GM21528 (cell line): ENCODE data around the gene CDH15.

Source experiments
- ATAC-seq: cut with Tn5 transposase; IDR thresholded peaks from one replicate; pipeline ENCODE4 v1.9.1; 2021; ENCODE audit warnings: mild to moderate bottlenecking, moderate library complexity; ENCODE audit not compliant: unreplicated experiment, low FRiP score

Gene CDH15

GRCh38 chr16:89140981-89141883 is 30.3 kb upstream of the CDH15 start:
- ATAC-seq: no peak

DNA sequence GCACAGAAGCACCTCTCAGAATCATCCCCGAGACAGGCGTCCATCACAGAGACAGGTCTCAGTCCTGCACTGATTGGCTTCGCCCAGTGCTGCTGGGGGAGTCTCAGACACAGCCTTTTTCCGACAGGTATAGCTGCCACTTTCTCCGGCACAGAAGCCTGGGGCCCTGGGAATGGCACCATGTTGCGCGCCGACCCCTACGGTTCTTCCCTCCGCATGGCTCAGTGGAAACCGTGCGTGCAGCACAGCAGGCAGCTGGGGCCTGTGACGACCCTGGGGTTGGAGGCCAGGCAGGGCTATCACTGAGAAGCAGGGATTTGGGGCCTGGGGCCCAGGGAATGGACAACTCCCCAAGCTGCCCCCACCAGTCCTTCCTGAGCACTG is 29.7 kb upstream of the CDH15 start:
- ATAC-seq: no peak

- ATAC-seq: no peak
These were observed 28.9 kb upstream of the CDH15 start for GRCh38 chr16:89142474-89143195.

- ATAC-seq: no peak
These were observed 28.3 kb upstream of the CDH15 start for GRCh38 chr16:89143201-89143741.

GRCh38 chr16:89143911-89144675 is 27.5 kb upstream of the CDH15 start:
- no peak for ATAC-seq

- ATAC-seq: no peak
These were observed 26.9 kb upstream of the CDH15 start for GRCh38 chr16:89144681-89145080.

DNA sequence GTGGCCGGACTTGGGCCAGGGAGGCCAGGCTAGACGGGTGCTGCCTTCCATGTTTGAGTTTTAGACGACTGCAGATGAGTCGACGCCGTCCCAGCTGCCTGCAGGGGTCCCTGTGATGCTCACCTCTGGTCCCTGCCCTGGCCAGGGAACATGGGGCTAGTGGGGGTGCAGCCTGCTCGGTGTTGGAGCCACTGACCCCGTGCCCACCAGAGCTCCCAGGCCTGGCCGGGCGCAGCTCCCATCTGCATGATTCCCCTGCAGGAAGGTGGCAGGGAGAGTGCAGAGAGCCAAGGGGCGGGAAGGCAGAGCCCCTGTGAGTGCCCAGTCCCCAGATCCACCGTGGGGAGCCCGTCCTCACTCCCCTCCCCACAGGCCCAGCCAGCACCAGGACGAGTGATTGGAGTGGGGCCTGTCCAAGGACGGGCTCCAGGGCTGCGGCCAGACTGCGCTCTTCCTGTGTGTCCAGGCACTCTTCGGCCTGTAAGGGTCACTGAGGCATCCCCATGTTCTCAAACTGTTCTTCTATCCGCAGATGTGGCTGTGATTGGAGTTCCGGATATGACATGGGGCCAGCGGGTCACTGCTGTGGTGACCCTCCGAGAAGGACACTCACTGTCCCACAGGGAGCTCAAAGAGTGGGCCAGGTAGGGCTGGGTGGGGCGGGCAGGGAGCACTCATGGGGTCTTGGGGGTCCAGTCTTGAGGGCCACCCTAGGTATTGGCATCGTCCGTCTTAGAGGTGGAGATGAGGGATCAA is 26.0 kb upstream of the CDH15 start:
- ATAC-seq: no peak

- ATAC-seq: no peak
These were observed 25.1 kb upstream of the CDH15 start for GRCh38 chr16:89146211-89147005.

GRCh38 chr16:89147085-89147817 is 24.3 kb upstream of the CDH15 start:
- no peak for ATAC-seq

DNA sequence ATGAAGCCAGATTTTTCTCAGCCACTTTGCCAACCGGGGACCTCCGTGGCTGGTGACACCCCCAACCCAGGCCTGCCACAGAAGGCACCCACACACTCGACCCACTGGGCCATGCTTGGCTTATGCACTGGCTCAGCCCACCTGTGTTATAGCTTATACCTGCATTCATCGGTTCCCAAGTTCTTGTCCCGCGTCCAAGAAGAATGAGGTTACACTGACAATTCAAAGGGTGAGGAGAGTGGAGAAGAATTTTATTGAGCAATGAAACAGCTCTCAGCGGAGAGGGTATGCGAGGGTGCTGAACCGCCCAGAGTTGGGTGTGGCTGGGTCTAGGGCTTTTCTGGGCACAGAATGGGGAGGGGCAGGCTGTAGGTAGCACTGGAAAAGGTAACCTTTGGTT is 22.2 kb upstream of the CDH15 start:
- ATAC-seq: no peak

GRCh38 chr16:89150090-89150835 is 21.3 kb upstream of the CDH15 start:
- ATAC-seq: no peak

DNA sequence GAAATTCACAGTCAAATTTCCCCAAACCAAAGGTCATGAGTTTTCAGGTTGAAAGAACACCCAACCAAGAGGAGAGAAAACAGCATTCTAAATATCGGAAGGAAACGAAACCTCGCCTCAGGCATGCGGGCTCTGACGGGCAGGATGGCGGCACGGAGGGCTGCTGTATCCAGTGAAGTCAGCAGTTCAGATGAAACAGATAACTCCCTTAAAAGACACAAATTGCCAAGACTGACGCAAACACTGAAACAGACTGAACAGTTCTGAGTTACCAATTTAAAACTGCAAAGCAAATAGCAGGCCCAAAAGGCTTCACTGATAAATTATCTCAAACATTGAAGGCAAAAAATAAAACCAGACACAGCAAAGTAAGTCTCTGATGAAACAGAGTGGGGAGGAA is 20.6 kb upstream of the CDH15 start:
- no peak for ATAC-seq

DNA sequence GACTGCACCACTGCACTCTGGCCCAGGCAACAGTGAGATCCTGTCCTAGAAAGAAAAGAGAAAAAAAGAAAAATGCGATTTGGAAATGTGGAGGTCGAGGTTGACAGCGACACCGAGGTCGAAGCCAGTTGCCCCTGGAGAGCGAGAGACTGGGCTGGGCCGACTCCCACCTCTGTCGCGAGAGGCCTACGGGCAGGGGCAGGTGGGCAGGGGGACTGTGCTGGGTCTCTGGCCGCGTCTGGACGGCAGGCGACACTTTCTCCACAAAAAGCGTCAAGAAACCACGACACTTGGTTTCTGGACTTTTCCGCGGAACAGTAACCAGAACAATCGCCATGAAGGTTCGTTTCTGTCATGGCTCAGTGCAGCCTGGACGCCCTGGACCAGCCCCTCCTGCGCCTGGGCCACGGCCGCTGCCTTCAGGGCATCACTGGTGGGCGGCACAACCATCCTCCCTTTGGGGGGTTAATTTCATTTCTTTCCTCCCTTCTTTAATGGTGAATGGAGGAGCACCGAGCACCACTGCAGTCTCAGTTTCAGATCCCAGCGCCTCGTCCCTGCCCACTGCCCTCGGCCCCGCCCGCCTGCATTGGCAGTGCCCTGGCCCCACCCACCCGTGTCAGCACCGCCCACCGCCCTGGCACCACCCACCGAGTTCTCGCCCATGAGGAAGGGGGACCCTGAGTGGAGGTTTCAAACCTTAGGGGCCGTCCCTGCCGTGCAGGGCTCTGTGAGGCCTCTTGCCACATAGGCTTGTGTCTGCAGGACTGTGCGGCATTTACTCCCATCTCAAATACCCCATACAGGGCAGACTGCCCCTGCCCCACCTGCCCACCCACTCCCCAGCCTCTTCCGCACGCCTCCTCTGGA is 18.5 kb upstream of the CDH15 start:
- no peak for ATAC-seq

- no peak for ATAC-seq
These were observed 17.7 kb upstream of the CDH15 start for GRCh38 chr16:89153848-89154271.

DNA sequence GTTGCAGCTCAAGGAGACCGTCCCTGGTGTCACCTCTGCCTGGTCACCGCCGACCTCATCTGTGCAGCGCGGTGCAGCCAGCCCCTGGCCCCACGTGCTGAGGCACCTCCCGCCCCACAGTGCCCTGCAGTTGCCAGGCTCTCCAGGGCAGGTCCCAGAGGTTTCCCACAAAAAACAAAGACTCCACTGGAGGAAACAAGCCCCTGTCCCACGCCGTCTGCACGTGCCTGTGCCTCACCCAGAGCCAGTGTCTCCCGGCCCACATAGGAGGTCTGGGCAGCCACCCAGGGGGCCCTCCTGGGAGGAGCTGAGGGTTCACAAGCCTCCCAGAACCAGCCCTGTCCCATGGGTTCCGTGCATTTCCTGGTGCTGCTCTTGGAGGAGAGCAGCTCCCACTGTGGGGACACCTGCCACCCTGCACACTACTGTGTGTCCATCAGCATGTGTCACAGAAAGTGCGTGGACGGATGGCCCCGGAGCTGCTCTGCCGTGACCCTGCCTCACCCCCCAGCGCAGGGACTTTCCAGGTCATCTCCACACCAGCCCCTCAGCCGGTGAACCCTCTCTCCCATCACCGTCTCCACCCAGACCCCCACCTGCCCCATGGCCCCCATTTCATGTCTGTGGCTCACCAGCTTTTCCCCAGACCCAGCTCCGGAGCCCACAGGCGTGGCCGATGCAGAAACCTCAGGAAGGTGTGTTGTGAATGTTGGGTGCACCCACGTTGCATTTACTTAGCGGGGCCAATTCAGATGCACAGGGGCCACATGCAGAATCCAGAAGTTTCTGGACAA is 17.0 kb upstream of the CDH15 start:
- ATAC-seq: no peak

DNA sequence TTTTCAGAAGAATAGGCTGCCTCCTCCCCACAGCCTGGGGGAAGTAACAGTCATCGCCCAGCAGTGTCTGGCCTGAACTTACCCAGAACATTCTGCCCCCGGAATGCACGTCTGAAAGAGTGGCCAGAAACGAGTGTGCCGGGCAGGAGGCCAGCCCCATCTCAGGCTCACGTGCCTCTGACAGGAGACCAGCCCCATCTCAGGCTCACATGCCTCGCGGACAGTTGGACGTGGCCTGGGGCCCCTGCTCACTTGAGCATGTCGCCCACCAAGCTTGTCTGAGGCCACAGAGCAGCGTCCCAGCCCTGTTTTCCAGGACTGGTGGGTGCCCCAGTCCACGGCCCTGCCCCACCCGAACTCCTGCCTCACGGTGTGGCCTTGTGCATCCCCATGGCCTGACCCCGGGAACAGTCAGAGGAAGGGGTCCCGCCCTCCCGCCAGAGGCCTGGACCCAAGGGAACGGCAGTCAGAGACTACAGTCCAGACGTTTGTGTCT is 16.3 kb upstream of the CDH15 start:
- ATAC-seq: no peak
